Neuron (in vitro differentiated cells): ENCODE results near the gene NUDT7.

Experiments
- H2AFZ ChIP-seq: one replicate; pipeline ENCODE4 v1.6.1; 2013; ENCODE audit warnings: low read depth, mild to moderate bottlenecking, inconsistent platforms, low read length, moderate library complexity
- H3K27me3 ChIP-seq: one replicate; pipeline ENCODE4 v1.6.1; 2013; ENCODE audit warnings: low read length; ENCODE audit not compliant: insufficient read depth
- H3K36me3 ChIP-seq: one replicate; pipeline ENCODE4 v1.6.1; 2013; ENCODE audit warnings: low read length; ENCODE audit not compliant: insufficient read depth
- H3K4me1 ChIP-seq: one replicate; pipeline ENCODE4 v1.6.1; 2013; ENCODE audit warnings: low read length; ENCODE audit not compliant: insufficient read depth
- H3K4me3 ChIP-seq: 2 replicates; pipeline ENCODE4 v1.5.1; 2013; ENCODE audit warnings: mild to moderate bottlenecking, low read length, moderate library complexity
- H3K9me3 ChIP-seq: one replicate; pipeline ENCODE4 v1.6.1; 2013; ENCODE audit warnings: low read length

NUDT7 gene

GRCh38 chr16:77738706-77739558, 16.6 kb downstream of the NUDT7 start:
- H3K27me3 ChIP-seq: no peaks in the 10 kb centered on the region
- H3K4me1 ChIP-seq: peaks cover 2% of the 10 kb centered on the region
- H3K9me3 ChIP-seq: peaks cover 2% of the 10 kb centered on the region
- no peaks in the 10 kb centered on the region for H3K36me3 ChIP-seq
- no peak overlapping the region for H2AFZ ChIP-seq
- no peak overlapping the region for H3K4me3 ChIP-seq

- Histone ChIP-seq H3K27me3 (no peaks in the 10 kb centered on the region), H3K36me3 (no peaks in the 10 kb centered on the region), H3K4me3 (no peak overlapping the region), H3K4me1 (peaks cover 2% of the 10 kb centered on the region), H2AFZ (no peak overlapping the region), H3K9me3 (peaks cover 2% of the 10 kb centered on the region)
Measured at GRCh38 chr16:77739559-77739892, 17.2 kb downstream of the NUDT7 start.

GRCh38 chr16:77744141-77744540, 21.8 kb downstream of the NUDT7 start:
- Histone ChIP-seq H3K4me1 (peaks cover 7% of the 10 kb centered on the region), H2AFZ (no peak overlapping the region), H3K9me3 (no peaks in the 10 kb centered on the region), H3K4me3 (no peak overlapping the region), H3K36me3 (no peaks in the 10 kb centered on the region), H3K27me3 (no peaks in the 10 kb centered on the region)

GRCh38 chr16:77745972-77746371, 23.7 kb downstream of the NUDT7 start:
- Histone ChIP-seq H3K27me3 (no peaks in the 10 kb centered on the region), H3K4me3 (no peak overlapping the region), H3K9me3 (no peaks in the 10 kb centered on the region)

GRCh38 chr16:77748421-77749005, 26.2 kb downstream of the NUDT7 start:
- no peaks in the 10 kb centered on the region for H3K36me3 ChIP-seq
- H2AFZ ChIP-seq: no peak overlapping the region
- H3K4me3 ChIP-seq: no peak overlapping the region
- H3K9me3 ChIP-seq: no peaks in the 10 kb centered on the region
- H3K27me3 ChIP-seq: no peaks in the 10 kb centered on the region
- peaks cover 7% of the 10 kb centered on the region for H3K4me1 ChIP-seq

More at GRCh38 chr16:77745972-77746371, 23.7 kb downstream of the NUDT7 start:
- Histone ChIP-seq H3K4me1 (peaks cover 7% of the 10 kb centered on the region), H2AFZ (no peak overlapping the region), H3K36me3 (no peaks in the 10 kb centered on the region)

- peaks cover 7% of the 10 kb centered on the region for H3K4me1 ChIP-seq
- H3K36me3 ChIP-seq: no peaks in the 10 kb centered on the region
- H3K27me3 ChIP-seq: no peaks in the 10 kb centered on the region
- no peak overlapping the region for H3K4me3 ChIP-seq
- no peak overlapping the region for H2AFZ ChIP-seq
- no peaks in the 10 kb centered on the region for H3K9me3 ChIP-seq
Measured at GRCh38 chr16:77749415-77749814, 27.1 kb downstream of the NUDT7 start.

GRCh38 chr16:77758046-77758445, 35.7 kb downstream of the NUDT7 start:
- H3K36me3 ChIP-seq: no peaks in the 10 kb centered on the region
- no peaks in the 10 kb centered on the region for H3K9me3 ChIP-seq
- H3K4me1 ChIP-seq: no peaks in the 10 kb centered on the region
- H2AFZ ChIP-seq: no peak overlapping the region
- no peaks in the 10 kb centered on the region for H3K27me3 ChIP-seq
- no peak overlapping the region for H3K4me3 ChIP-seq

- Histone ChIP-seq H3K36me3 (no peaks in the 10 kb centered on the region), H3K9me3 (no peaks in the 10 kb centered on the region), H2AFZ (no peak overlapping the region), H3K27me3 (no peaks in the 10 kb centered on the region), H3K4me1 (no peaks in the 10 kb centered on the region), H3K4me3 (no peak overlapping the region)
Measured at GRCh38 chr16:77758508-77758907, 36.2 kb downstream of the NUDT7 start.

GRCh38 chr16:77759201-77759600, 36.9 kb downstream of the NUDT7 start:
- H2AFZ ChIP-seq: no peak overlapping the region
- no peaks in the 10 kb centered on the region for H3K36me3 ChIP-seq
- H3K27me3 ChIP-seq: no peaks in the 10 kb centered on the region
- H3K9me3 ChIP-seq: no peaks in the 10 kb centered on the region
- no peak overlapping the region for H3K4me3 ChIP-seq
- no peaks in the 10 kb centered on the region for H3K4me1 ChIP-seq

GRCh38 chr16:77759821-77760220, 37.5 kb downstream of the NUDT7 start:
- Histone ChIP-seq H3K27me3 (no peaks in the 10 kb centered on the region), H3K4me1 (no peaks in the 10 kb centered on the region), H3K36me3 (no peaks in the 10 kb centered on the region), H2AFZ (no peak overlapping the region), H3K9me3 (no peaks in the 10 kb centered on the region), H3K4me3 (no peak overlapping the region)

GRCh38 chr16:77760800-77761199, 38.5 kb downstream of the NUDT7 start:
- Histone ChIP-seq H3K36me3 (no peaks in the 10 kb centered on the region), H2AFZ (no peak overlapping the region), H3K4me1 (peaks cover 2% of the 10 kb centered on the region), H3K4me3 (no peak overlapping the region), H3K27me3 (no peaks in the 10 kb centered on the region), H3K9me3 (no peaks in the 10 kb centered on the region)

- no peaks in the 10 kb centered on the region for H3K27me3 ChIP-seq
- H3K9me3 ChIP-seq: no peaks in the 10 kb centered on the region
- peaks cover 6% of the 10 kb centered on the region for H3K4me1 ChIP-seq
- H3K36me3 ChIP-seq: no peaks in the 10 kb centered on the region
- H2AFZ ChIP-seq: no peak overlapping the region
- no peak overlapping the region for H3K4me3 ChIP-seq
Measured at GRCh38 chr16:77761204-77761603, 38.9 kb downstream of the NUDT7 start.

GRCh38 chr16:77762262-77762661, 39.9 kb downstream of the NUDT7 start:
- H3K36me3 ChIP-seq: no peaks in the 10 kb centered on the region
- peaks cover 6% of the 10 kb centered on the region for H3K4me1 ChIP-seq
- H2AFZ ChIP-seq: no peak overlapping the region
- H3K9me3 ChIP-seq: no peaks in the 10 kb centered on the region
- no peak overlapping the region for H3K4me3 ChIP-seq
- H3K27me3 ChIP-seq: no peaks in the 10 kb centered on the region
